GM20000 (cell line): ENCODE measurements around the gene TNFRSF4.

Source experiments
- DNase-seq: peaks from one replicate; pipeline ENCODE4 v3.0.0; 2012; ENCODE audit warnings: low spot score
- CTCF ChIP-seq: IDR thresholded peaks from 2 replicates; pipeline ENCODE4 v1.5.1; 2012; ENCODE audit warnings: mild to moderate bottlenecking, control low read depth; ENCODE audit errors: extremely low read depth, missing control alignments

TNFRSF4 gene

GRCh38 chr1:1213345-1214265, at the start of gene TNFRSF4:
TSS of gene TNFRSF4 (minus strand) at chr1:1214153. CDS start at chr1:1214127, 26 bp downstream.
- peak; percentile 74 for DNase-seq
- no peak for TF ChIP-seq CTCF

- DNase-seq, result no peak
- TF ChIP-seq CTCF, result no peak
Measured at GRCh38 chr1:1262758-1263157, 48.8 kb upstream of the TNFRSF4 start.

- no peak for TF ChIP-seq CTCF
- DNase-seq, result no peak
Measured at GRCh38 chr1:1262071-1262470, 48.1 kb upstream of the TNFRSF4 start.

GRCh38 chr1:1260843-1261560, 47.0 kb upstream of the TNFRSF4 start:
- TF ChIP-seq CTCF, result no peak
- DNase-seq, result no peak

- DNase-seq, result no peak
- TF ChIP-seq CTCF, result no peak
Measured at GRCh38 chr1:1259951-1260600, 46.1 kb upstream of the TNFRSF4 start.

GRCh38 chr1:1259540-1259939, 45.6 kb upstream of the TNFRSF4 start:
- DNase-seq, result no peak
- TF ChIP-seq CTCF, result no peak

GRCh38 chr1:1259119-1259488, 45.2 kb upstream of the TNFRSF4 start:
- DNase-seq, result no peak
- no peak for TF ChIP-seq CTCF
